GM18502 (cell line): ENCODE results near the gene SLC29A2.
A peak's percentile ranks its signal among the peaks of the same experiment; 100 is the strongest.
"Not testable (repeated sequence)": the region's sequence is repeated elsewhere in the genome, so short reads cannot be mapped to it uniquely, and the experiment has no call there.

Source experiments
- ATAC-seq: cut with Tn5 transposase; IDR thresholded peaks from one replicate; pipeline ENCODE4 v1.9.1; 2021; ENCODE audit warnings: mild to moderate bottlenecking; ENCODE audit not compliant: unreplicated experiment, poor library complexity

The SLC29A2 gene

DNA sequence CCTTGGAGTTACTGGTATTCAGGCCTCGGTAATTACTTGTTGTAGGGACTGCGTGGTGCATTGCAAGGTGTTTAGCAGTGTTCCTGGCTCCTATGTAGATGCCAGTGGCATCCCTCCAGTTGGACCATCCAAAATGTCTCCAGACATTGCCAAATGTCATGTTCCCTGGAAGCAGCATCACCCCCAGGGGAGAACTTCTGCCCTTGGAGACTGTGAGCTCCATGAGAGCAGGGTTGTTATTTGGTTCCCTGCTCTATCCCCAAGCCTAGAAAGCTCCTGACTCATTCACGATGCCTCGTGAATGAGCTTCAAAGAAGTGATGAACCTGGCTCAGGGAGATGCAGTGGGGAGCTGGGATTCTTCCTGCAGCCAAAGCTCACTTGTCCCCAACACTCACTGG lies 50.0 kb downstream of the SLC29A2 start:
- ATAC-seq: no peak

- ATAC-seq: not testable (repeated sequence)
These were observed 50.8 kb downstream of the SLC29A2 start for GRCh38 chr11:66320748-66321147.

- not testable (repeated sequence) for ATAC-seq
These were observed 51.3 kb downstream of the SLC29A2 start for GRCh38 chr11:66320289-66320688.

- no peak for ATAC-seq
These were observed 53.0 kb downstream of the SLC29A2 start for GRCh38 chr11:66318600-66318970.

DNA sequence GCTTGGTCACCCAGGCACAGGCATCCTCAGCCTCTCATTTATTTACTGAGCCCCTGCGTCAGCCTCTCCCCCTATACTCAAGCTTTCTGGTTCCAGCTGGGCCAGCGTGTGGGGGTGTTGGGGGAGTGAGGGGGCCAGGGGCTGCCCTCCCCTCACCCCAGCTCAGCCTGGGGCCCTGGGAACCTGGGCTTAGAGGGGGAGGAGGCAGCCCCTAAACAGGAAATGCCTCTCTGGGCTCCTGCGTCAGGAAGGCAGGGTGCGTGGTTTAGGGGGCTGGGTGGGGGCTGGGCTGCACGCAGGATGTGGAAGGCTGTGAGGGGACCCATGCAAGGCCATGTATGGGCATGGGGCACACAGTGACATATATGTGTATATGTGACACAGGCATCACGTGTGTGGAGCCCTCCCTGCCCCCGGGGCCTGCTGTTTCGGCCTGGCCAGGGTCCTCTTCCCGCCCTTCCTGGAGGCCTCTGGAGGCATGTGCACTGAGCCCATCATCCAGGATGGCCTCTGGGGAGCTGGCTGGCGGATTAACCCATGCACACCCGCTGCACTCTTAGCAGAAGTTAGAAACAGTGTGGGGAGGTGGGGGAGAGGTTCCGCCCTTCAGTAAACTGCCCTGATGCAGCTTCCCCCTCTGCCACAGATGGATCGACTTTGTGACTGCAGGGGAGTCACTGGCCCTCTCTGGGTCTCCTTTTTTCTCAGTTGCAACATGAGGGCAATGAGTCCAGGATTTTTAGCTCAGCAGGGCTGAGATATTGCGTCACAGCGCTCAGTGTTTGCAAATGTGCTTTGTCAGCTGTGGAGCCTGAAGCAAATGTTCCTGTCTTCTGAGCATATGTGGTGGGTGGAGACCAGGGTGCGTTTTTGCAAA lies 53.6 kb downstream of the SLC29A2 start:
- ATAC-seq: no peak

GRCh38 chr11:66317322-66317722 lies 54.2 kb downstream of the SLC29A2 start:
- ATAC-seq: no peak

- no peak for ATAC-seq
These were observed 54.7 kb downstream of the SLC29A2 start, which contains the start of gene CD248 for GRCh38 chr11:66316849-66317251. TSS of gene CD248 (minus strand) at chr11:66317044. CDS start at chr11:66317027, 17 bp downstream.

- ATAC-seq: no peak
These were observed 55.4 kb downstream of the SLC29A2 start for GRCh38 chr11:66315921-66316811.

- no peak for ATAC-seq
These were observed 56.1 kb downstream of the SLC29A2 start for GRCh38 chr11:66315498-66315885.

GRCh38 chr11:66314561-66315497 lies 56.7 kb downstream of the SLC29A2 start:
- no peak for ATAC-seq

DNA sequence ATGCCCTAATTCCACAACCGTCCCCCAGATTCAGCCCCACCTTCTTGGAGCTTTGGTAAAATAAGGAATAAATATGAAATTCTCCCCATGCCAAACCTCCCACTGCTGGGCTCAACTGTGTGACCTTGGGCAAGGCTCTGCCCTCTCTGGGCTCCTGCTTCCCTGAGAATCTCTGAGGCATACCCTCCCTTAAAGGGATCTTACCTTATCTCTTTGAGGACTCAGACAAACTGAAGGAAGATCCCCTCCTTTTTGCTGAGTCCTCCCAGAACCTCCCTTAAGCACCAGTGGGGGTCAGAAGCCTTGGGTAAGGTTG lies 57.4 kb downstream of the SLC29A2 start:
- ATAC-seq: no peak

DNA sequence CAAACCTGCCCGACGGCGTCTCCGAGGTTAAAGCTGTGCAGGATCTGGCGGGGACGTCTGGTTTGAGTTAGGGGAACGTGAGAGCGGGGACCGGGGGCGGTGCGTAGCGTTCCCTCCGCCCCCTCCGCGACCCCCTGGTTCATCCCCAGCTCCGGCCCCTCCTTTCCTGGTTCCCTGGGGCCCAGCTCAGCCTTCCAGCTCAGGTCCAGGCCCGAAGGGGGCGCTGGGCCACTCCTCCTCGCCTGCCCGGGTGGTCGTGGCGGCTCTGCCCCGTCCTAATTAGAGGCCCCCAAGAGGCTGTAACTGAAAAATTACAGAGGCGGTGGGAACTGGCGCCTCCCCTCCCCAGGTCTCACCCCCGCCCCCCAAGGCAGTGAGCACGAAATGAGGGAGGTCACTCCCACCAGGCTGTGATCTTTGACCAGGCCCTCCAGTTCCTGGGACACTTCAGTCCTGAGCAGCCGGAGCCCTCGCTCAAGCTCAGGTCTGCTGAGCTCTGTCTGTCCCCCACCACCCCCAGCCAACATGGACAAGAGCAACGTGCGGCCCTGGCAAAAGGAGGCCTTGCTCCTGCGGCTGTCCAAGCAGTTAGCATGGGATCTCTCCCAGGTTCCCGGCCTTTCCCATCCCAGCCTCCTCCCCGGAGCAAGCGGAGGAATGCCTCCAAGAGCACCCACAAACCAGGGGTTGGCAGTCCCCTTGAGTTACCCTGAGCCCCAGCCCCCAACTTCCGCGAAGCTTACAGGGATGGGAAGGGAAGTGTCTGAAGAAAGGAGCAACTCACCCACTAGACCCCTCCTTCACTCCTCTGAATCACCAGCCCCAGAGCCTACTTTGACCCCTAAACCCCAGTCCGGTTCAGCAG lies 58.0 kb downstream of the SLC29A2 start:
- no peak for ATAC-seq

GRCh38 chr11:66312549-66313320 lies 58.8 kb downstream of the SLC29A2 start:
- peak; percentile 69 for ATAC-seq
